Measurements from ENCODE around the gene ZNF385B. TPM values are rescaled to one million over a fixed set of nuclear protein-coding genes. Genes with fewer than 3 reads are reported as not detected.

The ZNF385B gene
- polyA plus RNA-seq, 1 donor (not counting 4 experiments of a cell fraction or from before 2014, with no cell fraction given) = 0.17 TPM

GRCh38 chr2:179764710-179765109, 96.7 kb downstream of the ZNF385B start:
- Histone ChIP-seq H3K27ac (ENCODE audit: control insufficient read depth, insufficient read depth, low read length) (no peak overlapping the region), H3K9me3 (ENCODE audit: control insufficient read depth, low read depth, low read length) (no peaks in the 10 kb centered on the region), H2AFZ (ENCODE audit: control insufficient read depth, low read length) (no peak overlapping the region), H3K9me1 (ENCODE audit: control insufficient read depth, extremely low read depth, insufficient read depth, low read length) (no peaks in the 10 kb centered on the region), H3K79me2 (ENCODE audit: control insufficient read depth, insufficient read depth, low read length) (no peaks in the 10 kb centered on the region), H3K4me2 (ENCODE audit: control insufficient read depth, extremely low read depth, insufficient read depth, low read depth, low read length) (no peak overlapping the region), H3K9ac (ENCODE audit: control insufficient read depth, extremely low read depth, insufficient read depth, low read length) (no peak overlapping the region), H3K36me3 (ENCODE audit: control insufficient read depth in 2 of 2, extremely low read depth in 1 of 2, insufficient read depth in 2 of 2, low read length in 2 of 2) (no peaks in the 10 kb centered on the region), H3K27me3 (ENCODE audit: control insufficient read depth, extremely low read depth, insufficient read depth, low read length) (no peaks in the 10 kb centered on the region), H3K4me1 (ENCODE audit: control insufficient read depth, extremely low read depth, insufficient read depth, low read length) (no peaks in the 10 kb centered on the region), H3K4me3 (ENCODE audit: control insufficient read depth in 2 of 3, extremely low read depth in 1 of 3, insufficient read depth in 2 of 3, low read depth in 1 of 3, low read length in 3 of 3) (no peak overlapping the region), H4K20me1 (ENCODE audit: control insufficient read depth, extremely low read depth, insufficient read depth, low read length) (no peaks in the 10 kb centered on the region)
- TF ChIP-seq, protein P1, sequence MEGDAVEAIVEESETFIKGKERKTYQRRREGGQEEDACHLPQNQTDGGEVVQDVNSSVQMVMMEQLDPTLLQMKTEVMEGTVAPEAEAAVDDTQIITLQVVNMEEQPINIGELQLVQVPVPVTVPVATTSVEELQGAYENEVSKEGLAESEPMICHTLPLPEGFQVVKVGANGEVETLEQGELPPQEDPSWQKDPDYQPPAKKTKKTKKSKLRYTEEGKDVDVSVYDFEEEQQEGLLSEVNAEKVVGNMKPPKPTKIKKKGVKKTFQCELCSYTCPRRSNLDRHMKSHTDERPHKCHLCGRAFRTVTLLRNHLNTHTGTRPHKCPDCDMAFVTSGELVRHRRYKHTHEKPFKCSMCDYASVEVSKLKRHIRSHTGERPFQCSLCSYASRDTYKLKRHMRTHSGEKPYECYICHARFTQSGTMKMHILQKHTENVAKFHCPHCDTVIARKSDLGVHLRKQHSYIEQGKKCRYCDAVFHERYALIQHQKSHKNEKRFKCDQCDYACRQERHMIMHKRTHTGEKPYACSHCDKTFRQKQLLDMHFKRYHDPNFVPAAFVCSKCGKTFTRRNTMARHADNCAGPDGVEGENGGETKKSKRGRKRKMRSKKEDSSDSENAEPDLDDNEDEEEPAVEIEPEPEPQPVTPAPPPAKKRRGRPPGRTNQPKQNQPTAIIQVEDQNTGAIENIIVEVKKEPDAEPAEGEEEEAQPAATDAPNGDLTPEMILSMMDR (optimal IDR thresholded peaks at IDR 0.05 in 1 of 3, IDR thresholded peaks at IDR 0.05 in 1 of 3, conservative IDR thresholded peaks at IDR 0.05 in 1 of 3; ENCODE audit: extremely low read depth in 1 of 3, insufficient read depth in 2 of 3, low read length in 3 of 3) = no peak
- no peak for TF ChIP-seq EZH2 (IDR thresholded peaks at IDR 0.05; ENCODE audit: low read length)
- DNase-seq (ENCODE audit: low read depth, low spot score) = no peak
- FAIRE-seq = no peak
- dilution Hi-C loops (cut with MboI; ENCODE audit: extremely low pct_ligation_motif_present, low sequenced_read_pairs) = no loop called here

- Histone ChIP-seq H3K4me1 (ENCODE audit: control insufficient read depth, extremely low read depth, insufficient read depth, low read length) (no peaks in the 10 kb centered on the region), H3K9me3 (ENCODE audit: control insufficient read depth, low read depth, low read length) (no peaks in the 10 kb centered on the region), H3K4me2 (ENCODE audit: control insufficient read depth, extremely low read depth, insufficient read depth, low read depth, low read length) (no peak overlapping the region), H3K36me3 (ENCODE audit: control insufficient read depth in 2 of 2, extremely low read depth in 1 of 2, insufficient read depth in 2 of 2, low read length in 2 of 2) (no peaks in the 10 kb centered on the region), H3K9ac (ENCODE audit: control insufficient read depth, extremely low read depth, insufficient read depth, low read length) (no peak overlapping the region), H3K27ac (ENCODE audit: control insufficient read depth, insufficient read depth, low read length) (no peak overlapping the region), H3K4me3 (ENCODE audit: control insufficient read depth in 2 of 3, extremely low read depth in 1 of 3, insufficient read depth in 2 of 3, low read depth in 1 of 3, low read length in 3 of 3) (no peak overlapping the region), H3K79me2 (ENCODE audit: control insufficient read depth, insufficient read depth, low read length) (no peaks in the 10 kb centered on the region), H3K27me3 (ENCODE audit: control insufficient read depth, extremely low read depth, insufficient read depth, low read length) (no peaks in the 10 kb centered on the region), H2AFZ (ENCODE audit: control insufficient read depth, low read length) (no peak overlapping the region), H3K9me1 (ENCODE audit: control insufficient read depth, extremely low read depth, insufficient read depth, low read length) (no peaks in the 10 kb centered on the region), H4K20me1 (ENCODE audit: control insufficient read depth, extremely low read depth, insufficient read depth, low read length) (no peaks in the 10 kb centered on the region)
- TF ChIP-seq, protein P1 (optimal IDR thresholded peaks at IDR 0.05 in 1 of 3, IDR thresholded peaks at IDR 0.05 in 1 of 3, conservative IDR thresholded peaks at IDR 0.05 in 1 of 3; ENCODE audit: extremely low read depth in 1 of 3, insufficient read depth in 2 of 3, low read length in 3 of 3) = no peak
- TF ChIP-seq EZH2 (IDR thresholded peaks at IDR 0.05; ENCODE audit: low read length) = no peak
- DNase-seq (ENCODE audit: low read depth, low spot score) (no peak), FAIRE-seq (no peak)
- dilution Hi-C loops (cut with MboI; ENCODE audit: extremely low pct_ligation_motif_present, low sequenced_read_pairs) = no loop called here
These were observed 102.8 kb downstream of the ZNF385B start for GRCh38 chr2:179758636-179759035.
